Activated T-cell treated with anti-CD3 and anti-CD28 coated beads for 4 hours (primary cell): ENCODE measurements around the gene ATP6V0B.

Experiments used
- DNase-seq: peaks from one replicate; pipeline ENCODE4 v3.0.0-alpha.2; 2020

ATP6V0B gene

GRCh38 chr1:43946236-43947060 lies 28.3 kb upstream of the ATP6V0B start, which contains the start of gene IPO13:
IPO13 (plus strand) TSS chr1:43946950; CDS start chr1:43947601, 651 bp downstream.
- peak; percentile 92 for DNase-seq

- no peak for DNase-seq
Measured at GRCh38 chr1:43947061-43947873, 27.5 kb upstream of the ATP6V0B start.

- no peak for DNase-seq
Measured at GRCh38 chr1:43947874-43948437, 26.8 kb upstream of the ATP6V0B start.

- no peak for DNase-seq
Measured at GRCh38 chr1:43949678-43950077, 25.1 kb upstream of the ATP6V0B start.

- no peak for DNase-seq
Measured at GRCh38 chr1:43951021-43951985, 23.5 kb upstream of the ATP6V0B start.

- DNase-seq: no peak
Measured at GRCh38 chr1:43952731-43953346, 21.9 kb upstream of the ATP6V0B start.

GRCh38 chr1:43953361-43953760 lies 21.4 kb upstream of the ATP6V0B start:
- DNase-seq: no peak

GRCh38 chr1:43954036-43954435 lies 20.7 kb upstream of the ATP6V0B start:
- no peak for DNase-seq

- no peak for DNase-seq
Measured at GRCh38 chr1:43956234-43956633, 18.5 kb upstream of the ATP6V0B start.

GRCh38 chr1:43957407-43958040 lies 17.2 kb upstream of the ATP6V0B start:
- no peak for DNase-seq

GRCh38 chr1:43958351-43959255 lies 16.2 kb upstream of the ATP6V0B start:
- no peak for DNase-seq

GRCh38 chr1:43960798-43961197 lies 14.0 kb upstream of the ATP6V0B start:
- DNase-seq: no peak

- DNase-seq: no peak
Measured at GRCh38 chr1:43961692-43962091, 13.1 kb upstream of the ATP6V0B start.

- DNase-seq: no peak
Measured at GRCh38 chr1:43962324-43962723, 12.4 kb upstream of the ATP6V0B start.

GRCh38 chr1:43963006-43963405 lies 11.8 kb upstream of the ATP6V0B start:
- no peak for DNase-seq

GRCh38 chr1:43963890-43964289 lies 10.9 kb upstream of the ATP6V0B start:
- DNase-seq: no peak

- DNase-seq: no peak
Measured at GRCh38 chr1:43965316-43965715, 9.4 kb upstream of the ATP6V0B start.

GRCh38 chr1:43968348-43968948 lies 6.3 kb upstream of the ATP6V0B start:
- no peak for DNase-seq

- DNase-seq: no peak
Measured at GRCh38 chr1:43969416-43969745, 5.4 kb upstream of the ATP6V0B start.
